A673 (cell line): ENCODE data around the gene PLXDC2. TPM values are rescaled to one million over a fixed set of nuclear protein-coding genes. Genes with fewer than 3 reads are reported as not detected.

Source experiments
- BruUV-seq: library from RNA; stranded (reverse); fragments of 400-500 nt; replicated peaks from 2 replicates; lab custom pipeline; 2021; lab: Mats Ljungman, UMichigan
- CTCF ChIA-PET: fragments of 300-600 bp; sonication (Branson Sonifier 250); formaldehyde crosslinking; loops from one replicate; lab custom pipeline; 2022; ENCODE audit warnings: antibody characterized with exemption; lab: Charles Lee
- POLR2A ChIA-PET: fragments of 300-600 bp; sonication (Branson Sonifier 250); formaldehyde crosslinking; loops from one replicate; lab custom pipeline; 2022; ENCODE audit warnings: antibody characterized with exemption; ENCODE audit not compliant: low non-redundant PET; lab: Charles Lee
- DNase-seq: peaks from one replicate; pipeline ENCODE4 v3.0.0-alpha.2; 2015; ENCODE audit warnings: low spot score
- H3K27ac ChIP-seq: fragments of 200-600 bp; sonication (generic); 2 replicates; pipeline ENCODE4 v1.5.1; 2016; ENCODE audit warnings: mixed run types, low read depth, mild to moderate bottlenecking, mixed read lengths, antibody characterized with exemption, low read length; ENCODE audit not compliant: poor library complexity, severe bottlenecking
- H3K27me3 ChIP-seq: fragments of 200-600 bp; sonication (generic); replicated peaks from 2 replicates; pipeline ENCODE4 v1.6.1; 2017; ENCODE audit warnings: mixed run types, low read depth, mild to moderate bottlenecking, mixed read lengths, antibody characterized with exemption, low read length; ENCODE audit not compliant: insufficient read depth, poor library complexity
- H3K36me3 ChIP-seq: fragments of 200-600 bp; sonication (generic); 2 replicates; pipeline ENCODE4 v1.6.1; 2016; ENCODE audit warnings: mixed run types, mild to moderate bottlenecking, mixed read lengths, antibody characterized with exemption, low read length; ENCODE audit not compliant: insufficient read depth, poor library complexity, severe bottlenecking
- H3K4me1 ChIP-seq: fragments of 200-600 bp; sonication (generic); 2 replicates; pipeline ENCODE4 v1.6.1; 2017; ENCODE audit warnings: mixed run types, mild to moderate bottlenecking, mixed read lengths, antibody characterized with exemption, low read length; ENCODE audit not compliant: insufficient read depth, poor library complexity, severe bottlenecking
- H3K4me3 ChIP-seq: fragments of 200-600 bp; sonication (generic); 2 replicates; pipeline ENCODE4 v1.5.1; 2016; ENCODE audit warnings: low read depth, mixed run types, mild to moderate bottlenecking, mixed read lengths, low read length; ENCODE audit not compliant: poor library complexity, severe bottlenecking
- H3K9me3 ChIP-seq: fragments of 200-600 bp; sonication (generic); 2 replicates; pipeline ENCODE4 v1.6.1; 2016; ENCODE audit warnings: mixed run types, low read depth, mild to moderate bottlenecking, mixed read lengths, antibody characterized with exemption, low read length; ENCODE audit not compliant: poor library complexity, severe bottlenecking
- EZH2 ChIP-seq: fragments of 200-600 bp; sonication (generic); IDR thresholded peaks from 2 replicates; pipeline ENCODE4 v1.6.1; 2017; ENCODE audit warnings: borderline replicate concordance, low read depth, mild to moderate bottlenecking, mixed read lengths, antibody characterized with exemption, low read length; ENCODE audit not compliant: poor library complexity, severe bottlenecking
- intact Hi-C: fragments of 100-400 bp; cut with micrococcal nuclease; formaldehyde crosslinking; loops from one replicate; pipeline ENCODE4 v1.10.0; 2022; ENCODE audit not compliant: unreplicated experiment
- total RNA-seq: library from RNA; stranded (reverse); gene quantifications from 2 replicates; pipeline ENCODE4 v1.2.3, GENCODE V29; 2021
- TF ChIP-seq, protein P1 (sequence below): fragments of 300-800, 200-600 bp; sonication (generic); conservative IDR thresholded peaks from 2 replicates; pipeline ENCODE4 v1.5.1; 2017; ENCODE audit warnings: low read depth, mild to moderate bottlenecking, antibody characterized with exemption, low read length, moderate library complexity, mixed read lengths

The PLXDC2 gene
- total RNA-seq, 1 experiment from 2014 or later: 74.8 TPM

DNA sequence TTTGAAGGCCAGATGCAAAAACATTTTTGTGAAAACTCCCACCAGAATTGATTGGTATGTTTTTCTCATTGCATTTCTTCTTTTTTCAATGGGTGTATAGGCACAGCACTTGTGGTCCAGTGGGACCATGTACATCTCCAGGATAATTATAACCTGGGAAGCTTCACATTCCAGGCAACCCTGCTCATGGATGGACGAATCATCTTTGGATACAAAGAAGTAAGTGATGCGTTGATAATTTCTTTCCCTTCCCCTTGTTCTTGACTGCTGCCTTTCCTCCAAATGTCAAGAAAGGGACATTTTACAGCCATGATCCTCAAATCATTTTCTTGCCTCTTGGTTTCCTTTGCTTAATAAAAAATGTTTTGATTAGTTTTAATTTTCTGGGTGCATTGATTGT, 331.5 kb downstream of the PLXDC2 start:
- Histone ChIP-seq H3K9me3 (no peaks in the 10 kb centered on the region), H3K27ac (peak overlapping the region; percentile 74), H3K4me3 (no peak overlapping the region), H3K27me3 (no peaks in the 10 kb centered on the region), H3K4me1 (peaks cover 42% of the 10 kb centered on the region), H3K36me3 (no peaks in the 10 kb centered on the region)
- TF ChIP-seq EZH2: no peak
- TF ChIP-seq, protein P1, sequence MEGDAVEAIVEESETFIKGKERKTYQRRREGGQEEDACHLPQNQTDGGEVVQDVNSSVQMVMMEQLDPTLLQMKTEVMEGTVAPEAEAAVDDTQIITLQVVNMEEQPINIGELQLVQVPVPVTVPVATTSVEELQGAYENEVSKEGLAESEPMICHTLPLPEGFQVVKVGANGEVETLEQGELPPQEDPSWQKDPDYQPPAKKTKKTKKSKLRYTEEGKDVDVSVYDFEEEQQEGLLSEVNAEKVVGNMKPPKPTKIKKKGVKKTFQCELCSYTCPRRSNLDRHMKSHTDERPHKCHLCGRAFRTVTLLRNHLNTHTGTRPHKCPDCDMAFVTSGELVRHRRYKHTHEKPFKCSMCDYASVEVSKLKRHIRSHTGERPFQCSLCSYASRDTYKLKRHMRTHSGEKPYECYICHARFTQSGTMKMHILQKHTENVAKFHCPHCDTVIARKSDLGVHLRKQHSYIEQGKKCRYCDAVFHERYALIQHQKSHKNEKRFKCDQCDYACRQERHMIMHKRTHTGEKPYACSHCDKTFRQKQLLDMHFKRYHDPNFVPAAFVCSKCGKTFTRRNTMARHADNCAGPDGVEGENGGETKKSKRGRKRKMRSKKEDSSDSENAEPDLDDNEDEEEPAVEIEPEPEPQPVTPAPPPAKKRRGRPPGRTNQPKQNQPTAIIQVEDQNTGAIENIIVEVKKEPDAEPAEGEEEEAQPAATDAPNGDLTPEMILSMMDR: no peak
- DNase-seq: peak; percentile 52
- ChIA-PET CTCF (no interaction called here), POLR2A (interaction anchor here (0.7 kb wide), 1 partner anchor 423 kb away, joined by 5 read pairs; no protein-coding TSS in a partner anchor)
- intact Hi-C loops: loop anchor here (2.0 to 10.0 kb wide), 3 partner anchors 133 to 333 kb away; partner anchors contain the start of gene PLXDC2
- no TSS peak for BruUV-seq

DNA sequence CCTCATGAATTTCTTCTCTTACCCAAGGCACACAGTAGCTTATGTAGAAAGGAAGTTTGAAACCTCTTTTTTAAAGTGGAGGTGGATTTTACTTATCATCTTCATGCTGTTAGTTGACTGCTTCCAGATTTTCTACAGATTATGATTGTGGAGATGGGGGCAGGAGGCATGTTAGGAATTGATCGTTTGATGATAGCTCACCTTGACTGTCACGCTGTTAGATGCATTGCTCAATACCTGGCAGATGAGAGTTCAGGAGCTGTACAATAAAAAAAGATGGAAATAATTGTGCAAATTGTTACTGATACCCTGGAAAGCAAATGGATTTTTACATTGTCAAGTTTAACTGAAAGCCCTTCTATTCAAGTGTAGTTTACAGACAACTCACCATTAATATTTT, 340.3 kb downstream of the PLXDC2 start:
- H3K27me3 ChIP-seq: no peaks in the 10 kb centered on the region
- intact Hi-C loops: no loop called here
- TF ChIP-seq, protein P1: no peak
- TF ChIP-seq EZH2: no peak
- H3K36me3 ChIP-seq: no peaks in the 10 kb centered on the region
- no peak for DNase-seq
- H3K4me3 ChIP-seq: no peak overlapping the region
- POLR2A ChIA-PET: no interaction called here
- H3K27ac ChIP-seq: peak overlapping the region; percentile 76
- no TSS peak for BruUV-seq
- H3K9me3 ChIP-seq: no peaks in the 10 kb centered on the region
- peaks cover 62% of the 10 kb centered on the region for H3K4me1 ChIP-seq
- CTCF ChIA-PET: no interaction called here

GRCh38 chr10:20157314-20157713, 341.1 kb downstream of the PLXDC2 start:
- no peak overlapping the region for H3K4me3 ChIP-seq
- BruUV-seq: no TSS peak
- CTCF ChIA-PET: interaction anchor here (0.7 kb wide), 1 partner anchor 696 kb away, joined by 5 read pairs; no protein-coding TSS in a partner anchor

More at GRCh38 chr10:20157314-20157713, 341.1 kb downstream of the PLXDC2 start:
- H3K27me3 ChIP-seq: no peaks in the 10 kb centered on the region
- intact Hi-C loops: no loop called here
- TF ChIP-seq, protein P1: no peak
- no peak for TF ChIP-seq EZH2
- peak; percentile 39 for DNase-seq
- H3K9me3 ChIP-seq: no peaks in the 10 kb centered on the region
- no peaks in the 10 kb centered on the region for H3K36me3 ChIP-seq
- POLR2A ChIA-PET: interaction anchor here (0.6 kb wide), 1 partner anchor 338 kb away, joined by 3 read pairs; no protein-coding TSS in a partner anchor
- peak overlapping the region; percentile 76 for H3K27ac ChIP-seq
- H3K4me1 ChIP-seq: peaks cover 64% of the 10 kb centered on the region
